ENCODE data around the gene PLA2G2A. TPM values are rescaled to one million over a fixed set of nuclear protein-coding genes. Genes with fewer than 3 reads are reported as not detected.

PLA2G2A gene
- total RNA-seq, 4 donors from 2014 or later: 14.9 to 154 (median 60.9) TPM

- Histone ChIP-seq H3K36me3 (no peaks in the 10 kb centered on the region), H3K9me3 (no peaks in the 10 kb centered on the region), H3K4me3 (no peak overlapping the region), H3K4me1 (no peaks in the 10 kb centered on the region), H3K27me3 (no peaks in the 10 kb centered on the region), H3K27ac (no peak overlapping the region)
- in situ Hi-C loops (cut with MboI; ENCODE audit: low pct_ligation_motif_present in 1 of 4, low pct_unique_long_range_greater_than_20kb in 1 of 4, low sequenced_read_pairs in 3 of 4) (no loop called here), intact Hi-C loops (cut with DNase I; ENCODE audit: low total_unique reads) (no loop called here)
- 75 to 86% methylated on average over 2 of the region's 2 CpGs for WGBS, 2 donors (ENCODE audit: low coverage in 1 of 2)
- no peak for DNase-seq
- TF ChIP-seq EP300 (IDR thresholded peaks at IDR 0.05; ENCODE audit: low read depth) (no peak), POLR2A (IDR thresholded peaks at IDR 0.05) (no peak), POLR2AphosphoS5 (IDR thresholded peaks at IDR 0.05) (no peak)
- TF ChIP-seq, protein P1, sequence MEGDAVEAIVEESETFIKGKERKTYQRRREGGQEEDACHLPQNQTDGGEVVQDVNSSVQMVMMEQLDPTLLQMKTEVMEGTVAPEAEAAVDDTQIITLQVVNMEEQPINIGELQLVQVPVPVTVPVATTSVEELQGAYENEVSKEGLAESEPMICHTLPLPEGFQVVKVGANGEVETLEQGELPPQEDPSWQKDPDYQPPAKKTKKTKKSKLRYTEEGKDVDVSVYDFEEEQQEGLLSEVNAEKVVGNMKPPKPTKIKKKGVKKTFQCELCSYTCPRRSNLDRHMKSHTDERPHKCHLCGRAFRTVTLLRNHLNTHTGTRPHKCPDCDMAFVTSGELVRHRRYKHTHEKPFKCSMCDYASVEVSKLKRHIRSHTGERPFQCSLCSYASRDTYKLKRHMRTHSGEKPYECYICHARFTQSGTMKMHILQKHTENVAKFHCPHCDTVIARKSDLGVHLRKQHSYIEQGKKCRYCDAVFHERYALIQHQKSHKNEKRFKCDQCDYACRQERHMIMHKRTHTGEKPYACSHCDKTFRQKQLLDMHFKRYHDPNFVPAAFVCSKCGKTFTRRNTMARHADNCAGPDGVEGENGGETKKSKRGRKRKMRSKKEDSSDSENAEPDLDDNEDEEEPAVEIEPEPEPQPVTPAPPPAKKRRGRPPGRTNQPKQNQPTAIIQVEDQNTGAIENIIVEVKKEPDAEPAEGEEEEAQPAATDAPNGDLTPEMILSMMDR (IDR thresholded peaks at IDR 0.05): no peak
Observed at GRCh38 chr1:19954059-19954458, 25.4 kb downstream of the PLA2G2A start.

- Histone ChIP-seq H3K4me1 (no peaks in the 10 kb centered on the region), H3K9me3 (no peaks in the 10 kb centered on the region), H3K36me3 (no peaks in the 10 kb centered on the region), H3K27me3 (peaks cover 4% of the 10 kb centered on the region), H3K27ac (no peak overlapping the region), H3K4me3 (no peak overlapping the region)
- TF ChIP-seq POLR2AphosphoS5 (IDR thresholded peaks at IDR 0.05) (no peak), POLR2A (IDR thresholded peaks at IDR 0.05) (no peak), EP300 (IDR thresholded peaks at IDR 0.05; ENCODE audit: low read depth) (no peak)
- TF ChIP-seq, protein P1 (IDR thresholded peaks at IDR 0.05): no peak
- intact Hi-C loops (cut with DNase I; ENCODE audit: low total_unique reads): no loop called here
- WGBS, 2 donors (ENCODE audit: low coverage in 1 of 2): 43% methylated on average over 2 of the region's 2 CpGs; no CpG with 5 or more reads in 1 of the 2 donors
- no peak for DNase-seq
- in situ Hi-C loops (cut with MboI; ENCODE audit: low pct_ligation_motif_present in 1 of 4, low pct_unique_long_range_greater_than_20kb in 1 of 4, low sequenced_read_pairs in 3 of 4): no loop called here
Observed at GRCh38 chr1:19949016-19949415, 30.4 kb downstream of the PLA2G2A start.

DNA sequence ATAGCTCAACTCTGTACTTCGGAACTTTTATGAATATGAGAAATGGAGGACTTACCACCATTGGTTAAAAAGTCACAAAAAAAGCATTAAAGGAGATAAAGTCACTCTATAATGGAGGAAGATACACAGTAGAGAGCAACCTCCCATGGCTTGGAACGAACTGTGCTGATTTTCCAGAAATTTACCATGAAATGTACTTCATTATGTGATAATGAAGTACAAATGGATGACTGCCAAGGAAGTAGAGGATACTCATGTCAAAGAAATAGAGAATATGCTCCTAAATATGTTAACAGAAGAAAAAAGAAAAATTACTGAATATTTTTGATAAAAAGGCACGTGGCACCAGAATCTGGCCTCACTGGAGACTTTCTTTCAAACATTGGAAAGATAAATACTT lies 32.4 kb downstream of the PLA2G2A start:
- H3K27me3 ChIP-seq: peaks cover 4% of the 10 kb centered on the region
- no peak overlapping the region for H3K27ac ChIP-seq
- in situ Hi-C loops (cut with MboI; ENCODE audit: low pct_ligation_motif_present in 1 of 4, low pct_unique_long_range_greater_than_20kb in 1 of 4, low sequenced_read_pairs in 3 of 4): no loop called here
- WGBS, 2 donors (ENCODE audit: low coverage in 1 of 2): 76 to 78% methylated on average over 3 of the region's 3 CpGs
- TF ChIP-seq EP300 (IDR thresholded peaks at IDR 0.05; ENCODE audit: low read depth): no peak
- TF ChIP-seq POLR2AphosphoS5 (IDR thresholded peaks at IDR 0.05): no peak
- TF ChIP-seq, protein P1 (IDR thresholded peaks at IDR 0.05): no peak
- TF ChIP-seq POLR2A (IDR thresholded peaks at IDR 0.05): no peak
- H3K36me3 ChIP-seq: no peaks in the 10 kb centered on the region
- DNase-seq: no peak
- no peaks in the 10 kb centered on the region for H3K4me1 ChIP-seq
- intact Hi-C loops (cut with DNase I; ENCODE audit: low total_unique reads): no loop called here
- H3K4me3 ChIP-seq: no peak overlapping the region
- H3K9me3 ChIP-seq: no peaks in the 10 kb centered on the region

GRCh38 chr1:19946331-19946751 lies 33.1 kb downstream of the PLA2G2A start:
- intact Hi-C loops (cut with DNase I; ENCODE audit: low total_unique reads): no loop called here
- WGBS, 2 donors (ENCODE audit: low coverage in 1 of 2): 58% methylated on average over 6 of the region's 6 CpGs
- H3K27ac ChIP-seq: no peak overlapping the region
- no peaks in the 10 kb centered on the region for H3K36me3 ChIP-seq
- TF ChIP-seq POLR2AphosphoS5 (IDR thresholded peaks at IDR 0.05) (no peak), POLR2A (IDR thresholded peaks at IDR 0.05) (no peak), EP300 (IDR thresholded peaks at IDR 0.05; ENCODE audit: low read depth) (no peak)
- TF ChIP-seq, protein P1 (IDR thresholded peaks at IDR 0.05): no peak
- in situ Hi-C loops (cut with MboI; ENCODE audit: low pct_ligation_motif_present in 1 of 4, low pct_unique_long_range_greater_than_20kb in 1 of 4, low sequenced_read_pairs in 3 of 4): no loop called here
- no peaks in the 10 kb centered on the region for H3K9me3 ChIP-seq
- H3K4me3 ChIP-seq: no peak overlapping the region
- no peaks in the 10 kb centered on the region for H3K4me1 ChIP-seq
- no peak for DNase-seq
- peaks cover 4% of the 10 kb centered on the region for H3K27me3 ChIP-seq

Data from transverse colon (tissue), 4 donors.